Neural cell (in vitro differentiated cells): ENCODE measurements around the gene NOS1AP. TPM values are rescaled to one million over a fixed set of nuclear protein-coding genes. Genes with fewer than 3 reads are reported as not detected.

Experiments used
- H2AFZ ChIP-seq: fragments of 200-600, 300-800 bp; sonication (generic), shearing (Covaris generic); 2 replicates; pipeline ENCODE4 v1.6.0; 2014; ENCODE audit warnings: low read depth, mild to moderate bottlenecking, antibody characterized with exemption, low read length, moderate library complexity
- H3F3A ChIP-seq: fragments of 200-600 bp; shearing (Covaris generic); 2 replicates; pipeline ENCODE4 v1.6.1; 2016; ENCODE audit warnings: mild to moderate bottlenecking, moderate library complexity, mixed read lengths, antibody characterized with exemption, low read length; ENCODE audit not compliant: insufficient read depth, poor library complexity, severe bottlenecking
- H3K27ac ChIP-seq: fragments of 200-600, 300-800 bp; sonication (generic), shearing (Covaris generic); 2 replicates; pipeline ENCODE4 v1.5.1; 2014; ENCODE audit warnings: mild to moderate bottlenecking, low read length, moderate library complexity
- H3K27me3 ChIP-seq: fragments of 300-800, 200-600 bp; sonication (generic), shearing (Covaris generic); 2 replicates; pipeline ENCODE4 v1.6.0; 2014; ENCODE audit warnings: mild to moderate bottlenecking, low read depth, low read length, moderate library complexity; ENCODE audit not compliant: insufficient read depth
- H3K36me3 ChIP-seq: fragments of 300-800, 200-600 bp; sonication (generic), shearing (Covaris generic); 2 replicates; pipeline ENCODE4 v1.5.1; 2014; ENCODE audit warnings: mild to moderate bottlenecking, antibody characterized with exemption, low read length, moderate library complexity; ENCODE audit not compliant: insufficient read depth
- H3K4me2 ChIP-seq: fragments of 300-800, 200-600 bp; sonication (generic), shearing (Covaris generic); 2 replicates; pipeline ENCODE4 v1.6.0; 2014; ENCODE audit warnings: mild to moderate bottlenecking, low read length
- H3K4me3 ChIP-seq: fragments of 300-800, 200-600 bp; sonication (generic), shearing (Covaris generic); 2 replicates; pipeline ENCODE4 v1.5.1; 2014; ENCODE audit warnings: mild to moderate bottlenecking, low read length, moderate library complexity
- H3K79me2 ChIP-seq: fragments of 200-600 bp; shearing (Covaris generic); replicated peaks from 2 replicates; pipeline ENCODE4 v1.6.0; 2014; ENCODE audit warnings: mild to moderate bottlenecking, low read length, moderate library complexity; ENCODE audit not compliant: insufficient read depth
- H3K9ac ChIP-seq: fragments of 300-800, 200-600 bp; sonication (generic), shearing (Covaris generic); 2 replicates; pipeline ENCODE4 v1.6.1; 2016; ENCODE audit warnings: mild to moderate bottlenecking, low read length, mixed read lengths
- H3K9me2 ChIP-seq: fragments of 200-600 bp; shearing (Covaris generic); 2 replicates; pipeline ENCODE4 v1.6.1; 2016; ENCODE audit warnings: mild to moderate bottlenecking, low read length, mixed read lengths; ENCODE audit not compliant: insufficient read depth
- H3K9me3 ChIP-seq: fragments of 200-600, 300-800 bp; sonication (generic), shearing (Covaris generic); 2 replicates; pipeline ENCODE4 v1.6.1; 2016; ENCODE audit warnings: mild to moderate bottlenecking, mixed run types, low read length, moderate library complexity, mixed read lengths
- H4K20me1 ChIP-seq: fragments of 200-600 bp; shearing (Covaris generic); 2 replicates; pipeline ENCODE4 v1.6.1; 2016; ENCODE audit warnings: mild to moderate bottlenecking, mixed run types; ENCODE audit not compliant: insufficient read depth
- EP300 ChIP-seq: fragments of 450-650 bp; conservative IDR thresholded peaks from 2 replicates; pipeline ENCODE4 v1.6.1; 2014; ENCODE audit warnings: antibody characterized with exemption, mild to moderate bottlenecking, moderate library complexity; ENCODE audit not compliant: poor library complexity, severe bottlenecking
- EZH2 ChIP-seq: fragments of 200-600, 300-800 bp; shearing (Covaris generic), sonication (generic); IDR thresholded peaks from 2 replicates; pipeline ENCODE4 v1.6.1; 2014; ENCODE audit warnings: antibody characterized with exemption, low read length, borderline replicate concordance, mild to moderate bottlenecking; ENCODE audit not compliant: insufficient read depth, poor library complexity, severe bottlenecking
- MXI1 ChIP-seq: fragments of 450-650 bp; conservative IDR thresholded peaks from 2 replicates; pipeline ENCODE4 v1.6.1; 2014; ENCODE audit warnings: antibody characterized with exemption, mild to moderate bottlenecking; ENCODE audit not compliant: poor library complexity, severe bottlenecking
- POLR2AphosphoS5 ChIP-seq: IDR thresholded peaks from 2 replicates; pipeline ENCODE4 v1.6.1; 2012
- RAD21 ChIP-seq: fragments of 450-650 bp; conservative IDR thresholded peaks from 2 replicates; pipeline ENCODE4 v1.6.1; 2014; ENCODE audit warnings: antibody characterized with exemption, mild to moderate bottlenecking, moderate library complexity
- SMC3 ChIP-seq: fragments of 450-650 bp; conservative IDR thresholded peaks from 2 replicates; pipeline ENCODE4 v1.6.1; 2014; ENCODE audit warnings: antibody characterized with exemption, mild to moderate bottlenecking, moderate library complexity; ENCODE audit not compliant: poor library complexity
- TAF1 ChIP-seq: IDR thresholded peaks from 2 replicates; pipeline ENCODE4 v1.6.1; 2012; ENCODE audit warnings: low read depth
- polyA plus RNA-seq: library from polyadenylated mRNA; depleted of rRNA; stranded (reverse); fragments of >200 nt; gene quantifications from 2 replicates; pipeline ENCODE4 v1.2.3, GENCODE V29; 2014
- TF ChIP-seq, protein P1 (sequence below): fragments of 450-650 bp; IDR thresholded peaks from 2 replicates; pipeline ENCODE4 v1.5.1; 2014; ENCODE audit warnings: antibody characterized with exemption, mild to moderate bottlenecking, moderate library complexity; ENCODE audit not compliant: poor library complexity, severe bottlenecking
- TF ChIP-seq, protein P2 (sequence below): IDR thresholded peaks from 2 replicates; pipeline ENCODE4 v1.6.1; 2012; ENCODE audit warnings: borderline replicate concordance

NOS1AP gene
- polyA plus RNA-seq, 1 donor from 2014 or later, result 5.3 TPM

DNA sequence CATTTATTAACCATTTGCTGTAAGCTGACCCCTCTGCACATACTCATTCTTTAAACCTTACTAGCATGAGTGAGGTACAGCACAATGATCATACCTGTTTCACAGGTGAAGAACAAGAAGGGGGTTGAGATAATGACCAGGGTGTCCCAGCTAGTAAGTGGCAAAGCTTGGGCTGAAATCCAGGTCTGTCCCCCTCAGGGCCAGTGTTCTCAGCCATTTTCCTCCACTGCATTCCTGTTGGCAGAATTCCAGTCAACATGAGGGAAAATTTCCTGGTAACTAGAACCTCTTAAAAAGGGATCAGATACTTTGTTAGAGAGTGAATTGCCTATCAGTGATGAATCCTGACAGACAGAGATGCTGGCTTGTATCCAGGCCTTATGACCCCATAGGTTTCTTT is 259.0 kb downstream of the NOS1AP start:
- Histone ChIP-seq H2AFZ (no peak overlapping the region), H3F3A (no peaks in the 10 kb centered on the region), H3K4me2 (no peak overlapping the region), H3K9me2 (no peaks in the 10 kb centered on the region), H3K4me3 (no peak overlapping the region), H3K27me3 (no peaks in the 10 kb centered on the region), H3K9ac (no peak overlapping the region), H3K27ac (no peak overlapping the region), H3K9me3 (no peaks in the 10 kb centered on the region), H4K20me1 (no peaks in the 10 kb centered on the region), H3K79me2 (no peaks in the 10 kb centered on the region), H3K36me3 (no peaks in the 10 kb centered on the region)
- TF ChIP-seq EP300, result no peak
- TF ChIP-seq, protein P1, sequence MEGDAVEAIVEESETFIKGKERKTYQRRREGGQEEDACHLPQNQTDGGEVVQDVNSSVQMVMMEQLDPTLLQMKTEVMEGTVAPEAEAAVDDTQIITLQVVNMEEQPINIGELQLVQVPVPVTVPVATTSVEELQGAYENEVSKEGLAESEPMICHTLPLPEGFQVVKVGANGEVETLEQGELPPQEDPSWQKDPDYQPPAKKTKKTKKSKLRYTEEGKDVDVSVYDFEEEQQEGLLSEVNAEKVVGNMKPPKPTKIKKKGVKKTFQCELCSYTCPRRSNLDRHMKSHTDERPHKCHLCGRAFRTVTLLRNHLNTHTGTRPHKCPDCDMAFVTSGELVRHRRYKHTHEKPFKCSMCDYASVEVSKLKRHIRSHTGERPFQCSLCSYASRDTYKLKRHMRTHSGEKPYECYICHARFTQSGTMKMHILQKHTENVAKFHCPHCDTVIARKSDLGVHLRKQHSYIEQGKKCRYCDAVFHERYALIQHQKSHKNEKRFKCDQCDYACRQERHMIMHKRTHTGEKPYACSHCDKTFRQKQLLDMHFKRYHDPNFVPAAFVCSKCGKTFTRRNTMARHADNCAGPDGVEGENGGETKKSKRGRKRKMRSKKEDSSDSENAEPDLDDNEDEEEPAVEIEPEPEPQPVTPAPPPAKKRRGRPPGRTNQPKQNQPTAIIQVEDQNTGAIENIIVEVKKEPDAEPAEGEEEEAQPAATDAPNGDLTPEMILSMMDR, result no peak
- TF ChIP-seq TAF1, result no peak
- no peak for TF ChIP-seq POLR2AphosphoS5
- TF ChIP-seq, protein P2, sequence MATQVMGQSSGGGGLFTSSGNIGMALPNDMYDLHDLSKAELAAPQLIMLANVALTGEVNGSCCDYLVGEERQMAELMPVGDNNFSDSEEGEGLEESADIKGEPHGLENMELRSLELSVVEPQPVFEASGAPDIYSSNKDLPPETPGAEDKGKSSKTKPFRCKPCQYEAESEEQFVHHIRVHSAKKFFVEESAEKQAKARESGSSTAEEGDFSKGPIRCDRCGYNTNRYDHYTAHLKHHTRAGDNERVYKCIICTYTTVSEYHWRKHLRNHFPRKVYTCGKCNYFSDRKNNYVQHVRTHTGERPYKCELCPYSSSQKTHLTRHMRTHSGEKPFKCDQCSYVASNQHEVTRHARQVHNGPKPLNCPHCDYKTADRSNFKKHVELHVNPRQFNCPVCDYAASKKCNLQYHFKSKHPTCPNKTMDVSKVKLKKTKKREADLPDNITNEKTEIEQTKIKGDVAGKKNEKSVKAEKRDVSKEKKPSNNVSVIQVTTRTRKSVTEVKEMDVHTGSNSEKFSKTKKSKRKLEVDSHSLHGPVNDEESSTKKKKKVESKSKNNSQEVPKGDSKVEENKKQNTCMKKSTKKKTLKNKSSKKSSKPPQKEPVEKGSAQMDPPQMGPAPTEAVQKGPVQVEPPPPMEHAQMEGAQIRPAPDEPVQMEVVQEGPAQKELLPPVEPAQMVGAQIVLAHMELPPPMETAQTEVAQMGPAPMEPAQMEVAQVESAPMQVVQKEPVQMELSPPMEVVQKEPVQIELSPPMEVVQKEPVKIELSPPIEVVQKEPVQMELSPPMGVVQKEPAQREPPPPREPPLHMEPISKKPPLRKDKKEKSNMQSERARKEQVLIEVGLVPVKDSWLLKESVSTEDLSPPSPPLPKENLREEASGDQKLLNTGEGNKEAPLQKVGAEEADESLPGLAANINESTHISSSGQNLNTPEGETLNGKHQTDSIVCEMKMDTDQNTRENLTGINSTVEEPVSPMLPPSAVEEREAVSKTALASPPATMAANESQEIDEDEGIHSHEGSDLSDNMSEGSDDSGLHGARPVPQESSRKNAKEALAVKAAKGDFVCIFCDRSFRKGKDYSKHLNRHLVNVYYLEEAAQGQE, result no peak
- TF ChIP-seq RAD21, result no peak
- TF ChIP-seq SMC3, result no peak
- no peak for TF ChIP-seq MXI1
- no peak for TF ChIP-seq EZH2

DNA sequence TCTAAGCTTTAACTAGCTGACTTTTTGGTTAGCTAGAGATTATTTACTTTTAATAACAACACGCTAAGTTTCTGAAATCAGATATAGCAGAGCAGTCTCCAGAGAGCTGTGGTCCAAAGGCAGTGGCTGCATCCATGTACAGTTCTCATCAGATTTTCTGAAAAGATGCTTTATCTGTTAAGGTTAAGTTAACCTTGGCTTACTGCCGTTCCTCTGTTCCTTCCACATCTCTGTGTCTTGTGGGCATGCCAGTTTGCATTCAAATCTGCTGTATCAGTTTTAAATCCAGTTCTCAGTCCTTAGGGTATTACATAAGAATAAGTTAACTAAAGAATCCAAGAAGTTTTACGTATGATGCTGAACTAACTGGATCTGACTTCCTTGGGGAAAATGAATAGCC is 260.3 kb downstream of the NOS1AP start:
- Histone ChIP-seq H2AFZ (no peak overlapping the region), H3K9me2 (no peaks in the 10 kb centered on the region), H3K4me2 (no peak overlapping the region), H3K36me3 (no peaks in the 10 kb centered on the region), H3F3A (peaks cover 4% of the 10 kb centered on the region), H3K79me2 (no peaks in the 10 kb centered on the region), H3K27ac (no peak overlapping the region), H3K4me3 (no peak overlapping the region), H3K27me3 (no peaks in the 10 kb centered on the region), H3K9me3 (no peaks in the 10 kb centered on the region), H3K9ac (no peak overlapping the region), H4K20me1 (no peaks in the 10 kb centered on the region)
- no peak for TF ChIP-seq EZH2

DNA sequence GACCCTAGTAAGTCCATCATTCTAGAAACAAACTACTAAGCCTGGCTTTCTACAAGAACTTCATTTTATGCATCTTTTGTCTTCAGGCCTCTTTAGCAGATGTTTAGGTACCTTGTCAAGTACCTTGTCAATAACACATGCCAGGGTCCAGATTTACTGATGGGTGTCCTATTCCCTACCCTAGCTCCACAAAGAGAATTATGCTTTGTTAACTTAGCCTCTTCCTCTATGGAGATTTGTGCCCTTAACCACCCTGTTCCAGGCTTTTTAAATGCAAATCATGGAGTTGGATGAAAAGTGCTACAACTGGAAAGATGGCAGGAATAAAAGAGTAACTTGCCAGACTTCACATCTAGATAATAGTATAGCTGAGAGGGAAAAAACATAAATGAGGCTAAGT is 264.5 kb downstream of the NOS1AP start:
- no peaks in the 10 kb centered on the region for H3K79me2 ChIP-seq
- no peak overlapping the region for H2AFZ ChIP-seq
- no peaks in the 10 kb centered on the region for H4K20me1 ChIP-seq
- H3K9me2 ChIP-seq, result no peaks in the 10 kb centered on the region
- no peak overlapping the region for H3K9ac ChIP-seq
- no peaks in the 10 kb centered on the region for H3K27me3 ChIP-seq
- H3K4me3 ChIP-seq, result no peak overlapping the region
- no peaks in the 10 kb centered on the region for H3K9me3 ChIP-seq
- no peak overlapping the region for H3K27ac ChIP-seq
- no peaks in the 10 kb centered on the region for H3K36me3 ChIP-seq
- TF ChIP-seq EZH2 (no peak), SMC3 (no peak), EP300 (no peak), TAF1 (no peak), MXI1 (no peak), POLR2AphosphoS5 (no peak), RAD21 (no peak)
- TF ChIP-seq, protein P1, result no peak
- TF ChIP-seq, protein P2, result no peak
- H3F3A ChIP-seq, result peaks cover 4% of the 10 kb centered on the region
- H3K4me2 ChIP-seq, result no peak overlapping the region
